Central memory CD4-positive, alpha-beta T cell (primary cell): Measurements from ENCODE around the gene HDAC9.

ENCODE experiments used
- DNase-seq: peaks from one replicate; pipeline ENCODE4 v3.0.0; 2022

Gene HDAC9

GRCh38 chr7:18858232-18858631, 362.7 kb downstream of the HDAC9 start:
- DNase-seq, result no peak

DNA sequence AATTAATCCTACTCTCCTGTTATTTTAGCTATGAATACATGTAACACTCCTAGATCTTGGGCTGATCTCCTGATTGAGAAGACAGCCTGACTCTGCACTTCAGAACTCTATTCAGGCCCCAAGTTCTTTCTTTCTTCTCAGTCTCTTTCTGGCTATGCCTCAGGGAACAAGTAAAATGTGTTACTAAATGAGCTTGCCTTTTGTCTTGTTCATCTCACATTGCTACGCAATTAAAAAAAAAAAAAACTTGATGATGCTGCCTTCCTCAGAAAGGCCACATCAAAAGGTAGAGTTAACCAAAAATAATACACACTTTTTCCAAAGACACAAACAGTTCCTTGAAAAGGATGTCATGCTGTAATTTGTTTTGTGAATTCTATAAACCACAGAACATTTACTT, 363.8 kb downstream of the HDAC9 start:
- peak; percentile 1 for DNase-seq

GRCh38 chr7:18860221-18860620, 364.7 kb downstream of the HDAC9 start:
- DNase-seq, result no peak

DNA sequence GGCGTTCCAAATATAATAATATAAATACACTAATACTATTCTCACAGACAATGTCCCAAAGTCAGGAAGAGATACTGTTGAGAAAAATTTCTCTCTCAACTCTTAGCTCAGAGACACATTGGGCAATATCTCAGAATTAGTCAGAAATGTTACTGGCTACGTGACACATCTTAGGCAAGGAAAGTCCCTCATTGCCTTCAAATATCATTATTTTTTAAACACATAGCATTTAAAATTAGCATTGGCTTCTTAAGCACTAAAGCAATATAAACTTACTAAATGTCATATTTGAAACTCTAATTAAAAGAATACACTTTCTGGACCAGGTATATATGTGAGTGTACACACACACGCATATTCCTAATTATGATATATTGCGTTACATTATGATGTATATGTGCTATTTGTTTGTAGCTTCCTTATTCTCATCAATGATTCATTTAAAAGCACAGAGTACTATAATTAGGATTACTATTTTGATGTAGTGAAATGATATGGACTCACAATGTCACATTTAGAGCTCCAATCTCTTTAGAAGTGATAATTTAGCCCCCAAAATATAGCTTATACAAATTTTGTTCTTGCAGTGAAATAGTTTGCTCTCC, 366.1 kb downstream of the HDAC9 start:
- no peak for DNase-seq

GRCh38 chr7:18864967-18865366, 369.4 kb downstream of the HDAC9 start:
- DNase-seq, result no peak

GRCh38 chr7:18866359-18867036, 370.9 kb downstream of the HDAC9 start:
- DNase-seq, result no peak

GRCh38 chr7:18872344-18872743, 376.8 kb downstream of the HDAC9 start:
- DNase-seq, result no peak

DNA sequence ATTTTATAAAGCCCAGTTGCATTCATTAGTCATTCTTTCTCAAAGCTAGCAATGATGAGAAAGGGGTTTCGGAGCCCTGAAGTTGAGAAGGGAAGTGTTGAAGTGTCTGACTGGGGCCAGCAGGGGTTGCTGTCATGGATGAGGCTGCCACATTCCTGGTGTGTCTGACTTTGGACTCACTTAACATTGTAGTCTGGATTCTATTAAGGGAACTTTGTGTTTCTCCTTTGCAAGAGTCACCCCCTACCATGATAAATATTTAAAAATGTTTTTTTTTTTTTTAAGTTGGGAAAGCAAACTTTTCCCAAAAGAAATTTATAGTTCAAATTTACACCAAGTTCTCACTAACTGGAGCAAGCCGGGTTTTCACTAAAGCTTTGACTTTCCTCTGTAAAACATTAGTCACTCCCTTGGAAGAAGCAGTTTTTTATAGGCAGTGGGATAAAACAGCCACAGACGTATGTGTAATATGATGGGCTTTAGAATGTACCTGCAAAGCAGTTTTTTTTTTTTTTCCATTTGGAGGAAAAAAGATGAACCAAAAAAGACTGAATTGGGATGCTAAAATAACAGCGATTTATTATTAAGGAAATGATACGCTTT, 378.3 kb downstream of the HDAC9 start:
- no peak for DNase-seq

DNA sequence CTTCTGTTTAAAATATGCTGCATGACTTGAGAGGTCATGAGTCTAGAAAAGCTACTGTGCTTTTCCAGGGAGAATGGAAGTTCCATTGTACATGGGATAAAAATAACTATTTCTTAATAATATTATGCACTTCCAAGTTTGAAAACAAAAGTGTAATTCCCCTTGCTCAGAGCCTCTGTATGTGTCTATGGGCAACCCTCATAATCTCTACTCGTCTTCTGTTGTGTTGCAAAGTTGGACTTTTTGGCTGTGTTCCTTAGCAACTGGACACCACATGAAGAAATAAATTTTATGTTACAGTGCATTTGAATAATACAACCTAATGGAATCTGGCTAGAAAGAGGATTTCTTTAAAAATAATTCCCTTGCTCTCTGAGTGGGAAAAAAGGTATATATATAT, 379.3 kb downstream of the HDAC9 start:
- no peak for DNase-seq

GRCh38 chr7:18877874-18878273, 382.3 kb downstream of the HDAC9 start:
- DNase-seq, result no peak

- no peak for DNase-seq
Observed at GRCh38 chr7:18886832-18887231, 391.3 kb downstream of the HDAC9 start.

- no peak for DNase-seq
Observed at GRCh38 chr7:18889436-18889835, 393.9 kb downstream of the HDAC9 start.

- no peak for DNase-seq
Observed at GRCh38 chr7:18890134-18890533, 394.6 kb downstream of the HDAC9 start.

DNA sequence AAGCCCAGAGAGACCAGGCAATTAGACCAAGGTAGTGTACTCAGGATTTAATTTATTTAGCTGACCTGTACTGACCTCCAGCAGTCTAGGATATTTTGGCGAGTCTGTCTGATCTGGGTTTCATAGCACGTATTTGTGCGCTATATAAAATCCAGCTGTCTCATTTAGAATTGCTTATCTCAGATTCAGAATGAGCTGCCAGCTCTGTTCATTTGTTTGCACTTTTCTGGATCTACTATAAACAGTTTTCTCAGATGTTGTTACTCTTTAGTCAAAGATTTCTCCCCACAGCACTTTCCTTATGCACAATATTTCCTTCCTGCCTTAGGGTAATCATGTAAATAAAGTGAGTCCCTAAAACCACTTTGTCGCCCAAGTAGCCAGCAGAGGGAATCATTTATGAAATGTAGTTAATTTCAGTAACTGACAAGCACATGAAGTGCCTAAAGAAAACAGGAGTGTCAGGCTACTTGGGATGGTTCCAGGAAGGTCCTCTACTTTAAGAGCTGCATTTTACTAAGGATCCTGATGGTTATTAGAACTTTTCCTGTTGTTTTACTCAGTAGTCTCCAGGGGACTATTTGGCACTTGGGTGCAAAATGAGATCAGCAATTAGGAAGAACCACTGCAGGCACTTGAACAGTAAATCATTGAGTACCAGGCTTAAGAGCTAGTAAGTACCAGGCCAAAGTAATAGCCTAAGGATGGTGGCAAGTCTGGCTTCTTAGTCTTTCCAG, 395.5 kb downstream of the HDAC9 start:
- no peak for DNase-seq

GRCh38 chr7:18893156-18893555, 397.6 kb downstream of the HDAC9 start:
- no peak for DNase-seq

DNA sequence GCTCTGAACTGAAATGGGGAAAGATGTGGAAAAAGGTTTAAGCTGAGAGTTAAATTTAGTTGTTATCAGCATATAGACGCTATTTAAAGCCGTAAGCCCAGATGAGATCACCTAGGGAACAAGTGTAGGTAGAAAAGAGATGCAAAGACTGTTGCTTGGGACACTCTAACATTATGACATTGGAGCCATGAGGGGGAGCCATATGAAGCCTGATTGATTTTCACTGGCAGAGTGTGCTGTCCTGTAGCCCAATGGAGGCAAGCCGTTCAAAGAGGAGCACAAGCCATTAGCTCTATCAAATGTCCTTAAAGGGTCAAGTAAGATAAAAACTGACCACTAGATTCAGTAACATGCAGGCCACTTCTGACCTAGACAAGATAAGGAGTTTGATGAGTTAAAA, 398.6 kb downstream of the HDAC9 start:
- no peak for DNase-seq

- no peak for DNase-seq
Observed at GRCh38 chr7:18895456-18895855, 399.9 kb downstream of the HDAC9 start.

DNA sequence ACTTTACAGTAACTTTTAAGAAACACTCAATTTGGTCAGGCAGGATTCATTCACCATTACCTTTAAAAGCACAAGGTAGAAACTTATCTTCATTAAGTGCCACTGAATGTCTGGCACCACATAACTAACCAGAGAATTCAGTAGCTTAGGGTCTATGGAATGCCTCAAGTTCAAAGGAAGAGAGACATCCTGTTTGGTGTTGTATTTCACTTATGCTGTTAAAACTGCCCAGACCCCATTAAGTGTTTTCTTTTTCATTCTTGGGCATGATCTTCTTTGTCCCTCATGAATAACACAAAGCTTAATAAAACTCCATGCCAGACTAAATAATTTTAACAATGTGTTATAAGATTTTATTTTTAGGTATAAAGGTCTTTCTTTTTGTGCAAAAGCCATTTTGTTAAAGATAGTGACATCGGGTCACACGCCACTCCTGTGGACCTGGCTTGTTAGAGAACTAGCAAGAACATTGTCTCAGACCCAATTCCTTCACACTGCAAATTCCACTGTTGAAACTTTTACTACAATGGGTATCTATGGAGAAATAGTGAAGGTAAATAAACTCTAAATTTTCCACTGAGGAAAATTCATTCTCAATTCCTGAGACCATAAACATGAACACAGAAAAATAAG, 400.9 kb downstream of the HDAC9 start:
- no peak for DNase-seq

GRCh38 chr7:18900236-18900635, 404.7 kb downstream of the HDAC9 start:
- DNase-seq, result no peak

DNA sequence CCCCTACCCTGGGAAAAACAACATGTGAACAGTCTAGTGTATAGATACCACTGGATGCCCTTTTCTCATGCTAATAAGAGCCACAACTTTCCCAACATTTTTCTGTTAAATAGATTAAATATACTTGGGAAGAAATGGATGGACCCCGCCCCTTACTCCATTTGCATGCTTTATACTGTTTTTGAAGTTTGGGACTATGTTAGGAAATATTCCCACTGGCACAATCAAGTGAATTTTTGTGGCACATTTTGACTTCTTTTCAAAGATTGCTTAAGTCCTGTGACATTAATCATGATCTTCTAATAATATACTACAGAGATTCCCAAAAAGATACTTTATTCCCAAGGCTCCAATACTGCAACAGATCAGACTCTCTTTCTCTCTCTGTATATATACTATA, 405.3 kb downstream of the HDAC9 start:
- no peak for DNase-seq

DNA sequence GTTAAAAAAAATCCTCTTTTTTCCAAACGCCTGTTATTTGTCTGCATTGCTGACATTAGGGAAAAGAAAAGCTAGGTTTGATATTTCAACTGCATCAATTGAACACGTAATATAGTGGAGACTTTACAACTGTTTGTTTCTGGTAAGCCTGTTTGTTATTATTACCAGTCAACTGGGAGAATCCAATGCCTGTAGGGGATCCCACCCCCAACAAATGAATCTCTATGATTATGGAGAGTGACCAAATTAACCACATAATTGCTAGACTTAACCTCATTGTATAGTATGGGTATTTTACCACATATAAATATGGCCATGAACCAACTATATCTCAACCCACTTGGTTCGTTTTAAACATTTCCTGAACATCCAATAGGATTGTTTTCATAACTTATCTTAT, 405.8 kb downstream of the HDAC9 start:
- no peak for DNase-seq

- no peak for DNase-seq
Observed at GRCh38 chr7:18901982-18902421, 406.5 kb downstream of the HDAC9 start.

DNA sequence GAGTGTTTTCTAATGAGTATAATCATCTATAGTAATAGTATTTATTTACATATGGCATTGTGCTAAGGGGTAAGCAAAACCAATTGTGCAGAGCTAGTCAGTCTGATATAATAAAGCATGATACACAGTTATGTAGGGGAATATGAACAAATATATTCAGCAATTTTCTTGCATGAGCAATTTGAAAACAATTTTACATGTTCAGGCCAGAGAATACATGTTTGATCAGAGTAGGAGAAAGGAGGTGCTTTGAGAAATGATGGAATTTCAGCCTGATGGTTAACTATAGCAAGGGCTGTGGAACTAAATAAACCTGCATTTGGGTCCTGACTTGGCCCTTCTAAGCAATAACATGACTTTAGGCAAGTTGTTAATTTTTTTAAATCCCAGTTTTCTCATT, 407.3 kb downstream of the HDAC9 start:
- DNase-seq, result no peak
